ENCODE results near the gene GRM2. TPM values are rescaled to one million over a fixed set of nuclear protein-coding genes. Genes with fewer than 3 reads are reported as not detected.

GRM2 gene
- total RNA-seq = under 1 TPM; 0.16 to 0.54 TPM

- H3K36me3 Mint-ChIP-seq = no peaks in the 10 kb centered on the region
- peak in 1 of 2 donors; percentile 18 for ATAC-seq
- peak within 1 kb of the TSS in 1 of 2 donors; percentile 65 for H3K27ac Mint-ChIP-seq
- peak; percentile 27 to 45 for DNase-seq (ENCODE audit: low spot score in 2 of 2)
- H3K9me3 Mint-ChIP-seq = no peaks in the 10 kb centered on the region
Observed at GRCh38 chr3:51706788-51707731, at the start of gene GRM2. Gene GRM2, plus strand, starts transcription at chr3:51707068. Its CDS starts 1,916 bp downstream, at chr3:51708984.

- ATAC-seq (no peak), DNase-seq (ENCODE audit: low spot score in 2 of 2) (no peak)
- Mint-ChIP-seq H3K27ac (peak overlapping the region in 1 of 2 donors; percentile 73), H3K36me3 (peaks cover 2% of the 10 kb centered on the region in 2 donors), H3K9me3 (no peaks in the 10 kb centered on the region)
Observed at GRCh38 chr3:51657234-51657633, 49.6 kb upstream of the GRM2 start.

- H3K36me3 Mint-ChIP-seq = no peaks in the 10 kb centered on the region
- ATAC-seq (no peak), DNase-seq (ENCODE audit: low spot score in 2 of 2) (no peak)
- peak overlapping the region in 1 of 2 donors; percentile 62 for H3K27ac Mint-ChIP-seq
- no peaks in the 10 kb centered on the region for H3K9me3 Mint-ChIP-seq
Observed at GRCh38 chr3:51659942-51660341, 46.9 kb upstream of the GRM2 start.

GRCh38 chr3:51662456-51662855, 44.4 kb upstream of the GRM2 start:
- ATAC-seq (no peak), DNase-seq (ENCODE audit: low spot score in 2 of 2) (no peak)
- H3K9me3 Mint-ChIP-seq = no peaks in the 10 kb centered on the region
- no peaks in the 10 kb centered on the region for H3K36me3 Mint-ChIP-seq
- peak overlapping the region in 1 of 2 donors; percentile 65 for H3K27ac Mint-ChIP-seq

- DNase-seq (ENCODE audit: low spot score in 2 of 2) (no peak), ATAC-seq (no peak)
- Mint-ChIP-seq H3K27ac (peak overlapping the region in 1 of 2 donors; percentile 90), H3K36me3 (peaks cover 0 to 6% of the 10 kb centered on the region in 2 donors), H3K9me3 (no peaks in the 10 kb centered on the region)
Observed at GRCh38 chr3:51668756-51669155, 38.1 kb upstream of the GRM2 start.

- peak; percentile 87 to 88 for DNase-seq (ENCODE audit: low spot score in 2 of 2)
- Mint-ChIP-seq H3K36me3 (peaks cover 0 to 6% of the 10 kb centered on the region in 2 donors), H3K27ac (peak overlapping the region in 1 of 2 donors; percentile 90), H3K9me3 (no peaks in the 10 kb centered on the region)
- ATAC-seq = peak; percentile 40 to 41
Observed at GRCh38 chr3:51669241-51670052, 37.4 kb upstream of the GRM2 start.

GRCh38 chr3:51670053-51670822, 36.6 kb upstream of the GRM2 start:
- DNase-seq (ENCODE audit: low spot score in 2 of 2) (no peak), ATAC-seq (no peak)
- Mint-ChIP-seq H3K9me3 (no peaks in the 10 kb centered on the region), H3K27ac (peak overlapping the region; percentile 66 to 90), H3K36me3 (peaks cover 0 to 7% of the 10 kb centered on the region in 2 donors)

- Mint-ChIP-seq H3K9me3 (no peaks in the 10 kb centered on the region), H3K27ac (peak within 1 kb of the TSS; percentile 76 to 90), H3K36me3 (peaks cover 8 to 15% of the 10 kb centered on the region in 2 donors)
- ATAC-seq (peak; percentile 68 to 77), DNase-seq (ENCODE audit: low spot score in 2 of 2) (peak; percentile 91 to 93)
Observed at GRCh38 chr3:51670823-51671733, 35.8 kb upstream of the GRM2 start, which contains the start of gene TEX264. Gene TEX264, plus strand, starts transcription at chr3:51671252. Its CDS starts 3,053 bp downstream, at chr3:51674305.

GRCh38 chr3:51671734-51672475, 35.0 kb upstream of the GRM2 start:
- DNase-seq (ENCODE audit: low spot score in 2 of 2) (peak; percentile 65 to 75), ATAC-seq (peak; percentile 23 to 51)
- H3K27ac Mint-ChIP-seq = peak overlapping the region; percentile 76 to 90
- H3K36me3 Mint-ChIP-seq = peaks cover 11 to 17% of the 10 kb centered on the region in 2 donors
- no peaks in the 10 kb centered on the region for H3K9me3 Mint-ChIP-seq

GRCh38 chr3:51673181-51673801, 33.6 kb upstream of the GRM2 start:
- no peak for ATAC-seq
- H3K36me3 Mint-ChIP-seq = peaks cover 11 to 17% of the 10 kb centered on the region in 2 donors
- no peaks in the 10 kb centered on the region for H3K9me3 Mint-ChIP-seq
- no peak for DNase-seq (ENCODE audit: low spot score in 2 of 2)
- peak overlapping the region in 1 of 2 donors; percentile 40 for H3K27ac Mint-ChIP-seq

- DNase-seq (ENCODE audit: low spot score in 2 of 2) (peak in 1 of 2 donors; percentile 60), ATAC-seq (peak in 1 of 2 donors; percentile 1)
- Mint-ChIP-seq H3K36me3 (peaks cover 11 to 17% of the 10 kb centered on the region in 2 donors), H3K9me3 (no peaks in the 10 kb centered on the region), H3K27ac (peak overlapping the region; percentile 40 to 91)
Observed at GRCh38 chr3:51673802-51674654, 32.8 kb upstream of the GRM2 start.

- ATAC-seq (peak; percentile 32 to 50), DNase-seq (ENCODE audit: low spot score in 2 of 2) (peak in 1 of 2 donors; percentile 68)
- peak overlapping the region; percentile 91 to 97 for H3K27ac Mint-ChIP-seq
- no peaks in the 10 kb centered on the region for H3K9me3 Mint-ChIP-seq
- peaks cover 11 to 17% of the 10 kb centered on the region in 2 donors for H3K36me3 Mint-ChIP-seq
Observed at GRCh38 chr3:51675201-51675611, 31.7 kb upstream of the GRM2 start.

GRCh38 chr3:51676102-51676640, 30.7 kb upstream of the GRM2 start:
- ATAC-seq (no peak), DNase-seq (ENCODE audit: low spot score in 2 of 2) (peak in 1 of 2 donors; percentile 52)
- peak overlapping the region; percentile 91 to 97 for H3K27ac Mint-ChIP-seq
- no peaks in the 10 kb centered on the region for H3K9me3 Mint-ChIP-seq
- H3K36me3 Mint-ChIP-seq = peaks cover 11 to 17% of the 10 kb centered on the region in 2 donors

Data from activated naive CD4-positive, alpha-beta T cell treated with anti-CD3 and anti-CD28 coated beads, Interleukin-2, amount 50 U/mL, for 72 hours (primary cell).